HEK293T (cell line): ENCODE data around the gene C19orf38.
"Not testable (repeated sequence)": the region's sequence is repeated elsewhere in the genome, so short reads cannot be mapped to it uniquely, and the experiment has no call there.

Source experiments
- CTCF ChIA-PET: fragments of 350-600 bp; formaldehyde crosslinking; extraction: SDS; loops from one replicate; lab custom pipeline; 2021; ENCODE audit warnings: antibody characterized with exemption, inconsistent platforms; lab: Yijun Ruan, JAX
- POLR2A ChIA-PET: fragments of 350-600 bp; formaldehyde crosslinking; extraction: SDS; loops from one replicate; lab custom pipeline; 2020; ENCODE audit warnings: antibody characterized with exemption, inconsistent platforms; lab: Yijun Ruan, JAX
- DNase-seq: peaks from one replicate; pipeline ENCODE4 v3.0.0; 2012; ENCODE audit warnings: mixed read lengths; ENCODE audit errors: extremely low spot score
- ARNT ChIP-seq: fragments of 450-650 bp; IDR thresholded peaks from 2 replicates; pipeline ENCODE4 v1.6.1; 2017; ENCODE audit warnings: mild to moderate bottlenecking
- BHLHE40 ChIP-seq: fragments of 450-650 bp; IDR thresholded peaks from 2 replicates; pipeline ENCODE4 v1.6.1; 2016; ENCODE audit warnings: mild to moderate bottlenecking, moderate library complexity, borderline replicate concordance
- CTBP1 ChIP-seq: fragments of 450-650 bp; IDR thresholded peaks from 2 replicates; pipeline ENCODE4 v1.6.1; 2016; ENCODE audit warnings: borderline replicate concordance
- ELF4 ChIP-seq: fragments of 450-650 bp; IDR thresholded peaks from 2 replicates; pipeline ENCODE4 v1.6.1; 2017; ENCODE audit warnings: antibody characterized with exemption
- FOXA1 ChIP-seq: fragments of 450-650 bp; IDR thresholded peaks from 2 replicates; pipeline ENCODE4 v1.6.1; 2016; ENCODE audit warnings: mild to moderate bottlenecking
- FOXK2 ChIP-seq: fragments of 450-650 bp; IDR thresholded peaks from 2 replicates; pipeline ENCODE4 v1.6.1; 2016; ENCODE audit warnings: mild to moderate bottlenecking
- HDGF ChIP-seq: fragments of 450-650 bp; IDR thresholded peaks from 2 replicates; pipeline ENCODE4 v1.6.1; 2017; ENCODE audit warnings: antibody characterized with exemption, borderline replicate concordance
- L3MBTL2 ChIP-seq: fragments of 450-650 bp; conservative IDR thresholded peaks from 2 replicates; pipeline ENCODE4 v1.6.1; 2016; ENCODE audit warnings: mild to moderate bottlenecking
- LEF1 ChIP-seq: fragments of 450-650 bp; IDR thresholded peaks from 2 replicates; pipeline ENCODE4 v1.6.1; 2017; ENCODE audit warnings: mild to moderate bottlenecking, borderline replicate concordance
- NFRKB ChIP-seq: fragments of 450-650 bp; IDR thresholded peaks from 2 replicates; pipeline ENCODE4 v1.6.1; 2016; ENCODE audit warnings: mild to moderate bottlenecking, moderate library complexity
- SP1 ChIP-seq: fragments of 450-650 bp; IDR thresholded peaks from 2 replicates; pipeline ENCODE4 v1.6.1; 2017
- SUZ12 ChIP-seq: fragments of 450-650 bp; IDR thresholded peaks from 2 replicates; pipeline ENCODE4 v1.6.1; 2016; ENCODE audit warnings: mild to moderate bottlenecking
- TARDBP ChIP-seq: fragments of 450-650 bp; IDR thresholded peaks from 2 replicates; pipeline ENCODE4 v1.6.1; 2016
- ZNF384 ChIP-seq: fragments of 450-650 bp; IDR thresholded peaks from 2 replicates; pipeline ENCODE4 v1.6.1; 2016
- TF ChIP-seq, protein P1 (sequence below): fragments of 450-650 bp; IDR thresholded peaks from 2 replicates; pipeline ENCODE4 v1.6.1; 2016

Gene C19orf38

DNA sequence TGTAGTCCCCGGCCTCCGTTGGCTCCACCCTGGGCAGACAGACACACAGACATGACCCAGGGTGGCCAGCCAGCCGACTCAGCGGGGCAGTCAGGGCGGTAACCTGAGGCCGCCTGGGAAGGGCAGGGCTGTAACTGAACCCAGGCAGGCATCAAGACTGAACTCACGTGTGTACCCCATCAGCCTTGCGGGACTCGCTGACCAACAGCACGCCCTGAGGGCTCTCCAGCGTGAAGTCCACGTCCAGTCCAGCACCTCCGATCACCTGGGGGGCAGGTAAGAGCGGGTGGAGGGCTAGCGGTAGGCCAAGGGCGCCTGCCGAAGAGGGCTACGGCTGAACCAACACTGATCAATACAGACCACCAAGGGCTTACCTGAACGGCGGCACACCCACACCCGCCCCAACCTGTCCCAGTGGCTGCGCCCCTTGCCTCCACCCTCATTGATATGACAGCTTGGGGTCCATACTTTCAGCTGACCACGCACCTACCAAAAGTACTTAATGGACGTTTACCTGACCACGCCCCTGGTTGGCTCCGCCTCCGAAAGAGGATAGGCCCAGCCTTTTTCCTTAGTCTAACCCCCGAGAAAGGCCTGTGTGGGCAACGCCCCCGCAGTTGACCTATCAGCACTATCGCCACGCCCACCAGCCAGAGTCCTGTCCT, 13.0 kb upstream of the C19orf38 start:
- DNase-seq, result no peak
- ChIA-PET POLR2A (interaction anchor here (0.6 to 2.5 kb wide), 26 partner anchors 9 to 384 kb away, joined by 3 to 72 read pairs (median 8); partner anchors contain the start of genes C19orf38, CARM1, CDKN2D and DNM2), CTCF (interaction anchor here (1.0 to 2.1 kb wide), 5 partner anchors 23 to 36 kb away, joined by 4 to 9 read pairs (median 6); partner anchors contain the start of gene CARM1)
- TF ChIP-seq FOXK2 (no peak), HDGF (0 out of 2 replicates have a peak, but pooled peaks have one; percentile 17)

DNA sequence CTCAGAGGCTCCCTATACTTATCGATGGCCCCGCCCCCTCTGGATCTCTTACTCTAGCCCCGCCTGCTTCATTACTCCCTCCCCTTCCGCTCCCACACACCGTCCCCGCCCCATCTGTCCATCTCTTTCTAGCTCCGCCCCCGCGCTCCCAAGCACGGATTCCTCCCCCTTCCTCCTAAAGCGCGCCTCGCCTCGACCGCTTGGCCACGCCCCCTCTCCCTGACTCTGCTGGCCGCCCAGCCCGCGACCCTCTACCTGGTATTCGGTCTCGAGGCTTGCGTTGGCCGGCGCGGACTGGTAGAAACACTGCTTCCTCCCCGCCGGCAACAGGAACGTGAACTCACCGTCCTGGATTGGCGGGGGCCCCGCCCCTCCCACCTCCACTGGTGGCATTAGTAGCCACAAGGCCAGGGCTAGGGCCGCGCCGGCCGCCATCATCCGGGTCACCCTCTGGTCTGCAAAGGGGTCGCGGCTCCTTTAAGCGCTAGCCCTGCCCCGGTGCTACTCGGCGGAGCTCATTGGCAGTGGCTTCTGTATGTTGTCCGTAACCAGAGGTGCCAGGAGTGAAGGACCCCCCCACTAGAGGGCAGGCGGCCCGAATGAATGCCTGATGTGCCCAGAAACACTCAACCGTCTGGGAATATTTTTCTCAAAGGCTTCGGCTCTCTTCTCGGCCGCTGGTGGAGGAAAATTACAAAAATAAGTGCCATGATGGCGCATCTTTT, 12.3 kb upstream of the C19orf38 start, which contains the start of gene TMED1:
TSS of gene TMED1 (minus strand) at position 459 of the 725 bp plus-strand sequence. CDS start at position 438, 21 bp downstream.
- TF ChIP-seq HDGF, result 0 out of 2 replicates have a peak, but pooled peaks have one; percentile 15
- TF ChIP-seq SP1, result peak; percentile 61; the same call in 1 of the 2 replicates
- TF ChIP-seq, protein P1, sequence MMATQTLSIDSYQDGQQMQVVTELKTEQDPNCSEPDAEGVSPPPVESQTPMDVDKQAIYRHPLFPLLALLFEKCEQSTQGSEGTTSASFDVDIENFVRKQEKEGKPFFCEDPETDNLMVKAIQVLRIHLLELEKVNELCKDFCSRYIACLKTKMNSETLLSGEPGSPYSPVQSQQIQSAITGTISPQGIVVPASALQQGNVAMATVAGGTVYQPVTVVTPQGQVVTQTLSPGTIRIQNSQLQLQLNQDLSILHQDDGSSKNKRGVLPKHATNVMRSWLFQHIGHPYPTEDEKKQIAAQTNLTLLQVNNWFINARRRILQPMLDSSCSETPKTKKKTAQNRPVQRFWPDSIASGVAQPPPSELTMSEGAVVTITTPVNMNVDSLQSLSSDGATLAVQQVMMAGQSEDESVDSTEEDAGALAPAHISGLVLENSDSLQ, result peak; percentile 93
- TF ChIP-seq ELF4, result peak; percentile 49; the same call in 1 of the 2 replicates
- TF ChIP-seq ARNT, result no peak

DNA sequence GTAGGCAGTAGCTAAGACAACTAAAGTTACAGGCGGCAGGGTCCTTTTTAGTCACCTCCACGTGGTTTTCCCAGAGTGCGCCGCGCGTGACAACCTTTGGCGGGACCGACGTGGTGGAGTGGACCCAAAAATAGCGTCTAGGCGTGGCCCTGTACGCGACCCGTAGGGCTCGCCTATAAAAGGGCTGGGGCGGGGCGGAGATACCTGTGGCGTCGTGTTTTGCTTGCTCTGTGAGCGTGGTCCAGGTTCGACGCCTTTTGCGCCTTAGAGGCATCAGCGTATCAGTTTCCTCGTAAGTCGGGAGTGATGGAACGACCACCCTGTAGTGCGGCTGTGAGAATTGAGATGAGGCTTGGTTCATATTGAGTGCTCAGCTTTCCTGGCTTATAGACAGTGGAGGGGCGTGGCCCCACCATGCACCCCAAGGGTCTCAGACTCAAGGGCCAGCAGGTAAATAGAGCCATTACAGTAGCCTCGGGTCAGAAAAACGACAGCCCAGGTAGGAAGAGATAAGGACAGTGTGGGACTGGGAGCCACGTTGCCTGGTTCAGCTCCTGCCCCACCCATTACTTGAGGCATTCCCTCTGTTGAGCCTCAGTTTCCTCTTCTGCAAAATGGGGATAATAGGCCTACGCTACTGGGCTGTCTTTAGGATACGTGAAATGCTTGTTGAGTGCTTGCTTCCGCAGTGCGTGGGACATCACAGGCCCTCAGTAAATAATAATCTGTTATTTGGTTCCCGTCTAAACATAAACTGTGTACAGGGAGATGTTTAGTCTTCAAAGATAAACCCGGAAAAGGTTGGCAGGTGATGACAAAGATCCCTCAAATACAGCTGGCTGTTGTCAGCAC, 11.5 kb upstream of the C19orf38 start:
- ChIA-PET CTCF (interaction anchor here (0.7 to 2.1 kb wide), 5 partner anchors 24 to 34 kb away, joined by 3 to 9 read pairs (median 5); partner anchors contain the start of gene CARM1), POLR2A (interaction anchor here (0.8 to 2.5 kb wide), 23 partner anchors 10 to 385 kb away, joined by 3 to 72 read pairs (median 8); partner anchors contain the start of genes C19orf38, CARM1, DNM2 and QTRT1)
- DNase-seq, result peak; percentile 76
- TF ChIP-seq ARNT, result 0 out of 2 replicates have a peak, but pooled peaks have one; percentile 30
- peak; percentile 100 for TF ChIP-seq L3MBTL2
- peak; percentile 73; the same call in 1 of the 2 replicates for TF ChIP-seq TARDBP
- peak; percentile 67 for TF ChIP-seq CTBP1
- no peak for TF ChIP-seq HDGF

More for the DNA sequence above, 12.3 kb upstream of the C19orf38 start, which contains the start of gene TMED1:
- ChIA-PET POLR2A (interaction anchor here (0.6 to 2.5 kb wide), 29 partner anchors 9 to 385 kb away, joined by 3 to 72 read pairs (median 6); partner anchors contain the start of genes C19orf38, CARM1, CDKN2D and DNM2), CTCF (interaction anchor here (0.6 to 2.1 kb wide), 6 partner anchors 23 to 167 kb away, joined by 3 to 9 read pairs (median 6); partner anchors contain the start of gene CARM1)
- DNase-seq, result peak; percentile 99

DNA sequence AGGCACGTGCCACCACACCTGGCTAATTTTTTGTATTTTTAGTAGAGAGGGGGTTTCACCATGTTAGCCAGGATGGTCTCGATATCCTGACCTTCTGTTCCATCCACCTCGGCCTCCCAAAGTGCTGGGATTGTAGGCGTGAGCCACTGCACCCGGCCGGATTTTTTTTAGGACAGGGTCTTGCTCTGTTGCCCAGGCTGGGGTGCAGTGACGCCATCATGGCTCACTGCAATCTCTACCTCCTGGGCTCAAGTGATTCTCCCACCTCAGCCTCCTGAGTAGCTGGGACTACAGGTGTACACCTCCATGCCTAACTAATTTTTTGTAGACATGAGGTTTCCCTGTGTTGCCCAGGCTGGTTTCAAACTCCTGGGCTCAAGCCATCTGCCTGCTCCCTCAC, 10.6 kb upstream of the C19orf38 start:
- POLR2A ChIA-PET, result interaction anchor here (2.5 kb wide), 1 partner anchor 9 kb away, joined by 12 read pairs; no protein-coding TSS in a partner anchor
- CTCF ChIA-PET, result interaction anchor here (0.7 kb wide), 1 partner anchor 26 kb away, joined by 3 read pairs; no protein-coding TSS in a partner anchor
- DNase-seq, result not testable (repeated sequence)

DNA sequence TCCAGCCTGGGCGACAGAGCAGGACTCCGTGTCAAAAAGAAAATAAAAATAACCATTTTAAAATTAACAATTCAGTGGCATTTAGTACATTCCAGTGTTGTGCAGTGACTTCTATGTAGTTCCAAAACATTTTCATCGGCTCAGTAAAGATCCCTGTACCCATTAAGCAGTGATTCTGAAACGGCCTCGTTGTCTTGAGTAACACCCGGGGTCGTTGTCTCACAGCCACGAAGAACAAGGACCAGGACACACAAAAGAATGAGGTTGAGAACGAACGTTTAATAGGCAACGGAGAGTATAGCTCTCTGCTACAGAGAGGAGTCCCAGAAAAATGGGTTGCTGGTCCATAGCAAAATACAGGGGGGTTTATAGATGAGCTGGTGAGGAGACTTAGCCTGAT, 9.8 kb upstream of the C19orf38 start:
- ChIA-PET CTCF (no interaction called here), POLR2A (interaction anchor here (0.8 kb wide), 1 partner anchor 16 kb away, joined by 3 read pairs; no protein-coding TSS in a partner anchor)
- no peak for TF ChIP-seq CTBP1
- no peak for TF ChIP-seq L3MBTL2
- no peak for TF ChIP-seq TARDBP
- TF ChIP-seq, protein P1, result no peak
- TF ChIP-seq FOXA1, result no peak
- no peak for TF ChIP-seq NFRKB
- no peak for DNase-seq

DNA sequence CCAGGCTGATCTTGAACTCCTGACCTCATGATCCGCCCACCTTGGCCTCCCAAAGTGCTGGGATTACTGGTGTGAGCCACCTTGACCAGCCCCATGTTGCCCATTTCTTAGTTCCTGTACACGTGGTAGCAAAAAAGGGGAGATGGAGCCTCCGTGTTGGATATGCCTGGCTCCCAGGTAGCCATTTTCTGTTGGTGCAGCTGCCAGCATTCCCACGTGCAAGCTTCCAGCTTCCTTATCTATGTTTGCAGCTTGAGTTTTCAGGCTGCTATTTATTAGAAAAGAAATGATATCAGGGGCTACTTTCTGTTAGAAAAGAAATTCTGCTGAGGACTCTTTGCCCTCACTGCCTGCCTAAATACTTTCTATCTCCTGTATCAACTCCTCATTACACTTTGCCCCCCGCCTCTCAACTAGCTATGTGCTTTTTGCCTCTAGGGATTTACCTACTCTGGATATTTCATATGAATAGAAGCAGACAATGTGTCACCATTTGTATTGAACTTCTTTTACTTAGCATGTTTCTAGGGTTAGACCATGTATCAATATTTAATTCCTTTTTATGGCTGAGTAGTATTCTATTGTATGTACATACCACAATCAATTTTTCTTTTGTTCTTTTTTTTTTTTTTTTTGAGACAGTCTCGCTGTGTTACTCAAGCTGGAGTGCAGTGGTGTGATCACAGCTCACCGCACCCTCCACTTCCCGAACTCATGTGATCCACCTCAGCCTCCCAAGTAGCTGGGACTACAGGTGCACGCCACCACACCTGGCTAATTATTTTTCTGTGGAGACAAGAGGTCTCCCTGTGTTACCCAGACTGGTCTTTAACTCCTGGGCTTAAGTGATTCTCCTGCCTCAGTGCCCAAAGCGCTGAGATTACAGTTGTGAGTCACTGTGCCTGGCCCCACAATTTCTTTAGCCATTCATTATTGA, 8.8 kb upstream of the C19orf38 start:
- ChIA-PET POLR2A (interaction anchor here (0.8 to 1.5 kb wide), 2 partner anchors 9 to 15 kb away, joined by 3 to 4 read pairs; no protein-coding TSS in a partner anchor), CTCF (interaction anchor here (1.4 kb wide), 1 partner anchor 19 kb away, joined by 3 read pairs; no protein-coding TSS in a partner anchor)
- DNase-seq, result no peak
- TF ChIP-seq FOXA1 (no peak), NFRKB (no peak), ARNT (no peak), SP1 (no peak), ZNF384 (no peak), SUZ12 (no peak), LEF1 (no peak), ELF4 (no peak), TARDBP (no peak), FOXK2 (no peak), L3MBTL2 (no peak), BHLHE40 (no peak), HDGF (no peak)
- TF ChIP-seq, protein P1, result no peak
